Breast epithelium (tissue), 3 donors: ENCODE data around the gene RDH11.

Source experiments
- CTCF ChIP-seq, 3 donors: fragments of 450-650 bp; IDR thresholded peaks; one replicate each; pipeline ENCODE4 v1.5.1; 2016 to 2017; ENCODE audit warnings: antibody characterized with exemption in 3 of 3, mild to moderate bottlenecking in 3 of 3, moderate library complexity in 3 of 3
- POLR2AphosphoS5 ChIP-seq, 3 donors: sonication (generic); formaldehyde crosslinking; IDR thresholded peaks; one replicate each; pipeline ENCODE4 v1.6.1; 2017; ENCODE audit warnings: antibody characterized with exemption in 3 of 3

GRCh38 chr14:67650694-67651093 lies 44.9 kb downstream of the RDH11 start:
- TF ChIP-seq POLR2AphosphoS5 (IDR thresholded peaks at IDR 0.05) (no peak), CTCF (IDR thresholded peaks at IDR 0.05) (no peak)
